ENCODE data around the gene CIROP. TPM values are rescaled to one million over a fixed set of nuclear protein-coding genes. Genes with fewer than 3 reads are reported as not detected.

Gene CIROP
- total RNA-seq, 1 donor from 2014 or later, result not detected

Other genes with a start within 250 kb of the CIROP start
- gene LRP10, start 233.2 kb downstream of the CIROP start, total RNA-seq, result 39.8 and 43.1 TPM in 2 replicates
- gene REM2, start 221.8 kb downstream of the CIROP start, total RNA-seq, result 10.0 and 11.3 TPM in 2 replicates
- gene RBM23, start 185.8 kb downstream of the CIROP start, total RNA-seq, result 110 and 118 TPM in 2 replicates
- gene PRMT5, start 175.6 kb downstream of the CIROP start, total RNA-seq, result 104 and 111 TPM in 2 replicates
- 36.6 and 39.1 TPM in 2 replicates for gene HAUS4, start 147.9 kb downstream of the CIROP start, total RNA-seq
- gene AJUBA, start 122.4 kb downstream of the CIROP start, total RNA-seq, result 97.1 and 104 TPM in 2 replicates
- 14.4 and 15.4 TPM in 2 replicates for gene C14orf93, start 94.8 kb downstream of the CIROP start, total RNA-seq
- 156 and 165 TPM in 2 replicates for gene PSMB5, start 70.1 kb downstream of the CIROP start, total RNA-seq
- not detected in 2 replicates for gene PSMB11, start 62.8 kb downstream of the CIROP start, total RNA-seq
- gene CDH24, start 47.5 kb downstream of the CIROP start, total RNA-seq, result 23.7 and 25.1 TPM in 2 replicates
- gene ACIN1, start 9.9 kb downstream of the CIROP start, total RNA-seq, result 439 and 458 TPM in 2 replicates
- gene C14orf119, start 9.5 kb downstream of the CIROP start, total RNA-seq, result 42.2 and 45.8 TPM in 2 replicates
- gene CEBPE, start 14.3 kb upstream of the CIROP start, total RNA-seq, result not detected in 2 replicates
- gene SLC7A8, start 78.7 kb upstream of the CIROP start, total RNA-seq, result 28.3 and 30.9 TPM in 2 replicates
- not detected in 2 replicates for gene RNF212B, start 132.9 kb upstream of the CIROP start, total RNA-seq
- gene HOMEZ, start 181.1 kb upstream of the CIROP start, total RNA-seq, result 21.1 and 22.5 TPM in 2 replicates
- 8.4 and 8.9 TPM in 2 replicates for gene PPP1R3E, start 197.9 kb upstream of the CIROP start, total RNA-seq
- gene BCL2L2, start 201.8 kb upstream of the CIROP start, total RNA-seq, result 23.7 and 24.3 TPM in 2 replicates
- 318 and 338 TPM in 2 replicates for gene PABPN1, start 216.5 kb upstream of the CIROP start, total RNA-seq
- 26.2 and 29.3 TPM in 2 replicates for gene SLC22A17, start 247.9 kb upstream of the CIROP start, total RNA-seq

Data from progenitor cell of endocrine pancreas (in vitro differentiated cells).